ENCODE measurements around the gene SLC31A2.

Gene SLC31A2

DNA sequence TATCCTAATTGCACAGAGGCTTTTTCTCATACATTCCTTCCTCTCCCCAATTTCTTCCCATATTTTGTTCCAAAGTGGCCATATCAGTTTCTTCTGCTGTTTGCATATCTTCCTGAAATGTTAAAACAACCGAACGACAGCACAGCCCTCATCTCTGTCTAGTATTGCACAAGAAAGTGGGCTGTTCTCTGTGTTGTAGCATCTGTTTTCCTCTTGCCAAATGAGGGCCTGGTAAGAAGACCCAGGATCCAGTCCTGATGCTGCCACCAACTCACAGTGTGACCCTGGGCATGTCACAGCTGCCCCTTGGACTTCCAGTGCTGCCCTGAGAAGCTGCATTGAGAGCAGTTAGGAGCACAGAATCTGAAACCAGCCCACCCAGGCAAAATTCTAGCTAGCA is 4.1 kb downstream of the SLC31A2 start:
- no peak for DNase-seq (ENCODE audit: low spot score)
- TF ChIP-seq CTCF (IDR thresholded peaks at IDR 0.05; ENCODE audit: extremely low read depth, missing control alignments) = no peak

DNA sequence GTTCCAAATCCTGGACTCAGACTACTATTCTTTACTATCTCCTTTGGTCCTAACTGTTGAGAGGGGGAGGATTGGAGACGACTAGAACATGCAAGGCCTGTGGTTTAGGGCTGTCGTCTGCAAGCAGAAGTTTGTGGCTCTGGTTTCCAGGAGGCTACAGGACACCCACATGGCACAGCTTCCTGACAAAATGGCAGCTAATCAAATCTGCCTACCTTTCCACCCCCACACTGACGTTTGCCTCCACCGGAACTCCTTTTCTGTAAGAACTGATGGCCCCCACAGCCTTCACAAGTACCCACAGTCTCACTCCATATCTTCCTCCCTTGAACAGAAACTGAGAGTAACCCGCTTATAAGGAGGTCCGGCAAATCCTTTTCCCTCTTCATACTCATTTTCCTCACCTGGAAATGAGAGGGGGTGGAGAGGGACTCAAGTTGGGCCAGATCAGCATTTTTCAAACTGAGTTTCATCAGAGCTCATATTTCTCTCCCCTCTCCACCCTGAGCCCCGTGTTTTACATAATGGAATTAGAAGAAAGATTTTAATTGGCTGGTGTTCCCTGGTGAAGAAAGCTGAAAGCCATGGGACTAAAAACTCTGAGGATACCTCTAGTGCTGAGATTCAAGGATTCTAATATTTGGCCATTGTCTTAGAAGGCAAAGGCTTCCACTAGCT is 5.2 kb downstream of the SLC31A2 start:
- DNase-seq (ENCODE audit: low spot score) = no peak
- no peak for TF ChIP-seq CTCF (IDR thresholded peaks at IDR 0.05; ENCODE audit: extremely low read depth, missing control alignments)

- no peak for DNase-seq (ENCODE audit: low spot score)
- TF ChIP-seq CTCF (IDR thresholded peaks at IDR 0.05; ENCODE audit: extremely low read depth, missing control alignments) = no peak
Measured at GRCh38 chr9:113156880-113157279, 6.1 kb downstream of the SLC31A2 start.

DNA sequence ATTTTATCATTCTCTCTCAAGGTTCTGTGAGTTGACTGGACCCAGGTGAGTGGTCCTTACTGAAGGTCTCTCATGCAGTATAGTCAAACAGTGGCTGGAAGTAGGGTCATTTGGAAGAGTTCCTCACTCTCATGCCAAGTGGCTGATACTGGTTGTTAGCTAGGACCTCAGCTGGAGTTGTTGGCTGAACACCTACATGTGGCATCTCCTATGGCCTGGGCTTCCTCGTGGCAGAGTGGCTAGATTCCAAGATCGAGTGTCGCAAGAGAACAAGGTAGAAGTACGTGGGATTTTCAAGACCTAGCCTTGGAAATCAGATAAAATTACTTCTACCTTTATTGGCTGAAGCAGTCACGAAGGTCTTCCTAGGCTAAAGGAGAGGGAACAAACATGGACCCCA is 7.6 kb downstream of the SLC31A2 start:
- DNase-seq (ENCODE audit: low spot score) = no peak
- no peak for TF ChIP-seq CTCF (IDR thresholded peaks at IDR 0.05; ENCODE audit: extremely low read depth, missing control alignments)

GRCh38 chr9:113160571-113160970 is 9.8 kb downstream of the SLC31A2 start:
- DNase-seq (ENCODE audit: low spot score) = no peak

GRCh38 chr9:113163001-113163400 is 12.2 kb downstream of the SLC31A2 start:
- TF ChIP-seq CTCF (IDR thresholded peaks at IDR 0.05; ENCODE audit: extremely low read depth, missing control alignments) = no peak
- DNase-seq (ENCODE audit: low spot score) = no peak

More at GRCh38 chr9:113160571-113160970, 9.8 kb downstream of the SLC31A2 start:
- no peak for TF ChIP-seq CTCF (IDR thresholded peaks at IDR 0.05; ENCODE audit: extremely low read depth, missing control alignments)

GRCh38 chr9:113164536-113165300 is 13.9 kb downstream of the SLC31A2 start:
- no peak for DNase-seq (ENCODE audit: low spot score)
- TF ChIP-seq CTCF (IDR thresholded peaks at IDR 0.05; ENCODE audit: extremely low read depth, missing control alignments) = no peak
